NCI-H1417 treated with DMSO at 0.1 percent for 48 hours (cell line): ENCODE results near the gene BCAS4.

Source experiments
- DNase-seq: peaks from one replicate; lab custom pipeline; 2025; lab: John Stamatoyannopoulos, UW

Gene BCAS4

DNA sequence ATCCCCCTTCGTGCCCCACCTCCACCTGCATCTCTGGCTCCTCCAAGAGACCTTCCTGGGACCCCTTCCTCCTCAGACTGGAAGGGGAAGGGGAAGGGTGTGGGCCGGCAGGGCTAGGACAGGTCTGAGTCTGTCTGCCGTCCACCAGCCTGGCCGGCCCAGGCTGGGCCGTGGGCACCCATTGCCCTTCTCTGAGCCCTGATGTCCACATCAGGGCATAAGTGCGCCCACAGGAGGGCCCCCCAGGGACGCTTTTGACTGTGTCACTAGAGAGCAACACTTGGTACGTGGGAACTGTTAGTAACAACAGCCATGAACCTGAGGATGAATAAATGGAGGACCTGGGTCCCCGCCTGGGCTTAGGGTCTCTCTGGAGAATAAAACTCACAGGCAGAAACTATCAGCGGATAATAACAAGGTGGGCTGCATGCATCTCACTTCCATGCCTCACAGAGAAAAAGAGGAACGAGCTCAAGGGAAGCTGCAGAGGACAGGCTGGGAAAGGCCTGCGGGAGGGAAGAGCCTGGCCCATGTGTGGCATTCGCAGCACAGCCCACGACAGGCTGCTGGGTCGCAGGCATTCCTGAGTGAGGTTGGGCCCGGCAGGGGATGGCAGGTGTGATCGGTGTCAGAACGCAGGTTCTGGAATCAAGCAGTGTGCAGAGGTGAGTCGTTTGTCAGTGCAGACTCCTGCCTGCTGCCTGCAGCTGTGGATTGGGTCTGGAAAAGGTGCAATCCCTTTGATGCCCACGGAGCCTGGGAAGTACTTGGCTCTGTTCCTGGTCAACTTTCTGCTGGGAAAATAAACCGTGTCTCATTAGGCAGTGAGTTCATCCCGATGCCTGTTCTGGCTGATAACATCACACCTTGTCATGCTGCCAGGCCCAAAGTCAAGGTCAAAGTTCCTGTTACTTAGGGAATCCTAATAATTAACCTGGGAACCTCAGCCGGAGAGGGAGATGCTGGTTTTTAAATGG, 60.9 kb downstream of the BCAS4 start:
- DNase-seq, result no peak

DNA sequence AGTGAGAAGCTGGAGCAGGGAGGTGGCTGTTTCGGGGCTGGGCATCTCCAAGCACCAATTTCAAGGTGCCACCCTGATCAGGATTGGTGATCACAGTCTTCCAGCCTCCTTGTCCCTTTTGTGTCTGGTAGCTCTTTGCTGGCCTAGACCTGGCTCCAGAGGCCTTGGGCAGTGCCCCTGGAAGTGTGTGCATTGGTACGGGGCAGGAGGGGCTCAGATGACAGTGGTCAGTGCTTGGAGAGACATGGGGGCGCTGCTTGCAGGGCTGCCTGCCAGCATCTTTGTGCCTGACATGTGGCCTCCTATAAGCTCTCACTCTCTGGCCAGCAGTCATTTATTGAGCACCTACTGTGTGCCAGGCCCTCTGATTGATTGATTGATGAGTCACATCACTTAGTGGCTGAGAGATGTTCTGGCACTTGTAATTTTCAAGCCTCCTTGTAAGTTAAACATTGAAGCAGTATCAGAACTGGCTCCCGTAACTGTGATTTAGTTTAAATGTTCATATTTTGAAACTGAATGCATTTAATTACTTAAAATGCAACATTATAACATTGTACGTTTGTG, 61.7 kb downstream of the BCAS4 start:
- DNase-seq, result no peak

DNA sequence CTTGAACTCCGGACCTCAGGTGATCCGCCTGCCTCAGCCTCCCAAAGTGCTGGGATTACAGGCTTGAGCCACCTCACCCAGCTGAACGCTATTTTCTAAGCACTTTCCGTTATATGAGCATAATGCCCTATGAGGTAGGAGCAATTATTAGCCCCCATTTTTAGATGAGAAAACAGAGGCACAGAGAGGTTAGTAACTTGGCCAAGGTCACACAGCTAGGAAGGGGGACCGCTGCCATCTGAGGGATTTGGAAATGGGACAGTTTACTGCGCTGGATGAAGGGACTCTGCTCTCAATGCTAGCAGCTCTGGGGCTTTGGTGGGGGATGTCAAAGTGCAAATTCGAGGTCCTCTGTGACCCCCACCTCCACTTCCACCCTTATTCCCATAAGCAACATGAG, 62.5 kb downstream of the BCAS4 start:
- DNase-seq, result no peak

DNA sequence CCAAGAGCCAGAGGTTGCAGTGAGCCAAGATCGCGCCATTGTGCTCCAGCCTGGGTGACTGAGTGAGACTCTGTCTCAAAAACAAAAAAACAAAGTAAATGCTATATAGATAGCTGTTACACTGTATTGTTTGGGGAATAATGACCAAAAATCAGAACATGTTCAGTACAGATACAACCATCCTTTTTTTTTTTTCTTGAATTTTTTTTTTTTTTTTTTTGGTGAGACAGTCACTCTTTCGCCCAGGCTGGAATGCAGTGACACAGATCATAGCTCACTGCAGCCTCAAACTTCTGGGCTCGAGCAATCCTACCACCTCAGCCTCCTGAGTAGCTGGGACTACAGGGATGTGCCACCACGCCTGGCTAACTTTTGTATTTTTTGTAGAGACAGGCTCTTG, 63.7 kb downstream of the BCAS4 start:
- no peak for DNase-seq

DNA sequence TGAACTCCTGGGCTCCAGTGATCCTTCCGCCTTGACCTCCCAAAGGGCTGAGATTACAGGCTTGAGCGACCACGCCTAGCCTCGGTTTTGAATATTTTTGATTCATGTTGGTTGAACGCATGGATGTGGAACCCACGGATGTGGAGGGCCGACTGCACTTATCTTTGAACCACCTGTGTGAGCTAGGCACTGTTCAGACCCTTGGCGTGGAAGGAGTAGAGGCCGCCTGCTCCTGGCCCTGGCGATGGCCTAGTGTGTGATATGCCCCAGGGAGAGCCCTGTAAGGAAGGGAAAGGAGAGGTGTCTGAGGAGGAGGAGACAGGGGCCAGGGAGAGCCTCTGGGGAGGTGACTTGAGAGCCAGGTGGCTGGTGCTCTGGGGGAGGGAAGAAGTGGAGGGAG, 64.3 kb downstream of the BCAS4 start:
- no peak for DNase-seq

DNA sequence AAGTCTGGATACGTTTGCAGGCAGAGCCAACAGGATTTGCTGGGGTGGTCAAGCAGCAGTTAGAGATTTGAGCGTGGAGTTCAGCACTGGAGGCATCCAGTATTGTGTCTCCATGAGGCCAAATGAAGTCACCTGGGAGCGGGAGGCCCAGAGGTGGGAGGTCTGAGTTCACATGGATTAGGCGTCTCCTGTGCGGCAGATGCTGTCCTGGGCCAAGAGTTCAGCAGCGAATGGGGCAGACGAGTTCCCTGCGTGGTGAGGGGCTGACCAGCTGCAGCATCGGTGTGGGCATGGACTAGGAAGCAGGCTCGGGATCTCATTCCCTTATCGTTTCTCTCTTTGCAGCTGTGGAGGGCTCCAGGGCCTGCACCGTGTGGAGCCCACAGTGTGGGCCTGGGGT, 66.2 kb downstream of the BCAS4 start:
- no peak for DNase-seq

DNA sequence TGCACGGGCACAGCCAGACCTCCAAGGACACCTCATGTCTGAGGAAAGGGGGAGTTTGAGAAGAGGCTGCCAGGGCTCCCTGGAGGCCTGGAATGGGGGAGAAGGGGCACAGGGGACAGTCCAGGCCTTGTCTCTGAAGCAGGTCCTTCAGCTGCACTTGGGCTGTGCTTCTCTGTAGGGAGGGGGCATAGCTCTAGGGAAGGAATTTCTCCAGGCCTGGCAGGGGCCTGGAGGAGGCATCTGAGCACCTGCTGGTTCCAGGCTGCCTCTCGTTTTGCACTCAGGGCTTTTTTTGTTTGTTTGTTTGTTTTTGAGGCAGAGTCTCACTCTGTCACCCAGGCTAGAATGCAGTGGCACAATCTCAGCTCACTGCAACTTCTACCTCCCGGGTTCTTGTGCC, 67.7 kb downstream of the BCAS4 start:
- DNase-seq, result no peak

DNA sequence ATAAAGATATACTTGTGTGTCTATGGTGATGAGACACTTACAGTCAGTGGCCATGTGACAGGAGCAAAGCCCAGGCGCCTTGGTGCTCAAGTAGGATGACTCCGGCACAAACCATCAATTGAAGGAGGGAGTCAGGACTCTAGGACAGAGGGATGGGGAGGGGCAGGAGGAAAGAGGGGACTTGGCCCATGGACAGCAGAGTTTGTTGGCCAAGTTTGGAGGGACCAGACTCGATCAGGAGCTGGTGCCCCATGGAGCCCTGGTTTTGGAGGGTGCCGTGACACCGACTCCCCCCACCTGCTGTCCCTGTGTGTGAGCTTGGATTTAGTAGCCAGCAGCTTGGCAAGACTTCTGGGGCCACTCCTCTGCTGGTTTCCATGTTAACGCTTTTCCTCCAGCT, 70.3 kb downstream of the BCAS4 start:
- DNase-seq, result no peak

DNA sequence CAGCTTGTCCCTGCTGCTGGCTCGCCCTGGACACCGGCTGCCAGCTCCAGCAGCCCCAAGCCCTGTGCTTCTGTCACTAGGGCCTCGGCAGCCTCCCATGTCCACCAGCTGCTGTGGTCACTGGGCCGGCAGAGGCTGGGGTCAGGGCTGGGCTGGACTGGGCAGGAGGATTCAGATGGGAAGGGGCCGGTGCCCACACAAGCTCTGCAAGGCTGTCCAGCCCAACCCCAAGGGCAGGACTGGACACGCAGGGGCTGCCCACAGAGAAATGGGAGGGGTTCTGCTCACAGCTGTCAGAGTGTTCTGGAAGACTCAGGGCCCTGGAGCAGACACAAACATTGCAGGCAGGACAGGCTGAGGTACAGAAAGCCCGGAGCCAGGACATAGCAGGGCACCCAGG, 70.7 kb downstream of the BCAS4 start:
- DNase-seq, result no peak

DNA sequence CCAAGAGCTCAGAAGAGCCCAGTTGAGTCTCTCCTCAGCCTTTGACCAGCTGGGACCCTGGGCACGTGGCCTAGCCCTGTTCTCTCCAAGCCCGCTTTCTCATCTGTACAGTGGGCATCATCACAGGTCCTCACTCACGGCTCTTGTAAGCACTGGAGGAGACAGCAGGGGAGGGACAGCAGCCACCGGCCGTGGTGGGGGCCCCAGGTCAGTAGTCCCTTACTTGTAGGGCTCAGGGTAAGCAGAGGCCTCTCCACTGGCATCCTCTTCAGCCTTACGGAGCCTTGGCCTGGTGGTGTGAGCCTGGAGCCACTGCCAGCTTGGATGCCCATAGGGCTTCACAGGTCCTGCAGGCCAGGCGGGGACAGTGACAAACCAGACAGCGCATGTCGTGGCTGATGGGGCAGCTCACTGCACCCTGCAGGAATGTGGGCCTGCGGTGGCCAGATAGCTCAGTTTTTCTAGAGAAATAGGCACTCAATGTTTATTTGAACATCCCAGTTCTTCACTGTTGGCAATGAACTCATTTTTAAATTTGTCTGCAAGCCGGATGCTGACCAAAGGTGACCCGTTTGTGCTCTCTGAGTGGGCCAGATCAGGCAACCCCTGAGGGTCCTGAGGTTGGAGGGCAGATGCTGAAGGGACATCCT, 71.3 kb downstream of the BCAS4 start:
- no peak for DNase-seq

DNA sequence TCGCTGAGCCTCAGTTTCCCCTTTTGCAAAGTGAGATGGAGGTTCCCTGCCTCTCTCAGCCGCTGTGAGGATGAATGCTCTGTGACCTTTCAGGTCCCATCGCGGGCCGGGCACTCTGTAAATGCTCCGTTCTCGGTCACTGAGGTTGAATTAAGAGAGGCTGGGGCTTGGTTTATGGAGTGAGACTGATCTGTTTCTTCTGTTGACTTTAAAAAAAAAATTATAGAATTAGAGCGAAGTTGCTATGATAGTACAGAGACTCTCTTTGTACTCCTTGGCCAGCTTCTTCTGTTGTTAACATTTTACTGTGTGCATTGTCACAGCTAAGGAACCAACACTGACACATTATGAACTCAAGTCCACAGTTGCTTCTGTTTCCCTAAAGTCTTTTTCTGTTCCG, 72.0 kb downstream of the BCAS4 start:
- DNase-seq, result no peak

DNA sequence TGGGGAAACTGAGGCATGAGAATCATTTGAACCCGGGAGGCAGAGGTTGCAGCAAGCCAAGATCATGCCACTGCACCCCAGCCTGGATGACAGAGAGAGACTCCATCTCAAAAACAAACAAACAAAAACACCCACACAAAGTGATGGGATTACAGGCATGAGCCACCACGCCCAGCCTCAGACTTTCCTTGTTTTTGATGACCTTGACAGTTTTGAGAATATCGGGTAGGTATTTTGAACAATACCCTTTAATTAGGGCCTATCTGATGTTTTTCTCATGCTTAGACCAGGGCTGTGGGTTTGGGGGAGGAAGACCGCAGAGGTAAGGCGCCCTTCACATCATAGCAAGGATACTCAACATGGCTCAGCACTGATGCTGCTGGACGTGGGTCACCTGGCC, 72.9 kb downstream of the BCAS4 start:
- DNase-seq, result no peak

DNA sequence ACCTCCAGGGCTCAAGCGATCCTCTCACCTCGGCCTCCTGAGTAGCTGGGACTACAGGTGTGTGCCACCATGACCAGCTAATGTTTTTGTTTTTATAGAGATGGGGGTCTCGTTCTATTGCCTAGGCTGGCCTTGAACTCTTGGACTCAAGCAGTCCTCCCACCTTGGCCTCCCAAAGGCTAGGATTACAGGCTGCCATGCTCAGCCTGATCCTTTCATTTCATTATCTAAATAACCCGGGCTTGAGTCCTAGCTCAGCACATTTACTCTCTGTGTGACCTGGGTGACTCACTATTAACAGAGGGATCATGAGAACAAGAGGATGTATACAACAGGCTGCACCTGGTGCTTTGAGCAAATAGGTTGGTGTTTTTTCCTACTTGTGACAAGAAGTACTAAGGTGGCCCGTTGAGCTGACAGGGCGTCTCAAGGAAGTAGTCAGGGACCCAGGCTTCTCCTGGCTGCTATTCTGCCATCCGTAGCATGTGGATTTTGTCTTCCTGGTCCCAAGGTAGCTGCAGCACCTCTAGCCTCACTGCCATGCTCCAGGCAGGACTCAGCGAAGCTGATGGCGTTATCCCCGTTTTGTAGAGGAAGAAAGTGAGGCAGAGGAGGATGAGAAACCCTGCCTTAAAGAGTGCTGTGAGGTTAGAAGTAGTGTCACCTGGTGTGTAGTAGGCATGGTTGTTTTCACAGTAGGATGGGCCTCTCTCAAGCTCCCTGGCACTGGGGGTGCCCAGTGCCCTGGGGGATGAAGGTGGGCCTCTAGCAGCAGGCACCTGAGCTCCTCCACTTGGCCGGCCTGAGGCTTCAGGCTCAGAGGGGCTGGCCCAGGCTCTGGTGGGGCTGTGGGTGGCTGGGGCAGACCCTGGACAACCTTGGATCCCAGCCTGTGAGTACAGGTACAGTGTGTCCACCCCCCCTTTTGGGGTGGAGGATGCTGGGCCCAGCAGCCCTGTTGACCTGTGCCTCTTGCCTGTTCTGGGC, 73.9 kb downstream of the BCAS4 start:
- no peak for DNase-seq

DNA sequence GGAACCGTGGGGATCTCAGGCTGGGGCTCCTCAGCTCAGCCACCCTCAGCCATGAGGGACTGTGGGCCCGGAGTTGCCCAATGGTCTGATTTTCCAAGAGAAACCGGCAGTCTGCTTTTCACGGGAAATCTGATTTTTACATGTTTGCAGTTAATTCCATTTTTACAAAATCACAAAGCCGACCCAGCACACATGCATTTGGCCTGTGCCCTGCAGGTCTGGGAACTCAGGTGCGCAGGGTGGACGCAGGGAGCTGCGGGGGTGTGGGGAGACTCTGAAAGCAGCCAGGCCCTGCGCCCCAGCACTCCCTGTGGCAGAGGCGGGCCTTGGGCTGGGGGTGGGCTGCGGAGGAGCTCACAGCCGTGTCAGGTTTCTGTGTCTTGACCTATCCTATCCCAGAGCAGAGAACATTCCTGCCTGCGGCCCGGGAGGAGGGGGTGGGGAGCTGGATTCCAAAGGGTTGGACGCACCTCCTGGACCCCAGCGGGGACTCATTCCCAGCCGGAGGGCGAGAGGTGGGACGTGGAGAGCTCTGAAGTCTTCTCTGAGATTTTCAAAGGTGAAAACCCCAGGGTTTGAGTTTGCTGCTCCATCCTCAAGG, 75.8 kb downstream of the BCAS4 start:
- DNase-seq, result no peak

DNA sequence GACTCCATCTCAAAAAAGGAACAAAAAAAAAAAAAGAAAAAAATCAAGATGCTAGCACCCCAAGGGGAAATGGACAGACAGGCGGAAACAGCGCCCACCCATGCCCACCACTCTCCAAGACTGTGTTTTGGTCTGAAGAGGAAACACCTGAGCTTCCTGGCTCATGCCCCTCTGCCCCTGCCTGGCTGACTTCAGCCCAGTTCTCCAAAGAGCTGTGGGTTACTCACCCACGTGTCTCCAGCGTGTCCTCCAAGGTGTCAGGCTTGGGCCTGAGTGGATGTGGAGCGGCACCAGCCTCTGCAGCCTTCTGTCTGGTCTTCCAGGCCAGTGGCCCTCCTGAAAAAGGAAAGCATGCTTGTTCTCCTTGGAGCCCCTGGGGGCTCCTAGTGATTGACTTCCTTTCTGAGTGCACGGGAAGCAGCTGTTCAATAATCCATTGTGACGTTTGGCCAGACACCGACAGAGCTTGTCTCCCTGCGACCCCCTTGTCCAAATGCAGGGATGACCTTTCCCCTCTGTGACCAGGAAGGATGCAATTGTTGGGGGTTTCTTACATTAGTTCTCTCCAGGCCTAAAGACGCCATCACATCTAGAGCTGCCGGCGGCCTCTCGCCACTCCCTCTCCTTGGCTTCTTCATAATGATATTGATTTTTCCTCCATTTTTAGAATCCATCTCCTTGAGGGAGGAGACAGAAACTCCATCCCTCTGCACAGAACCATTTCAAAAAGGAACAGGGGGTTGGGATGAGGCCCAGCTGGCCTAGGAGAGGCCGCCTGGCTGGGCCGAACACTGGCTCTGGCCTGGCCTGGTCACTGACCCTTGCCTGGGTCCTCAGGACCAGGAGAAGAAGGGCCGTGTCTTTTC, 77.9 kb downstream of the BCAS4 start:
- no peak for DNase-seq

DNA sequence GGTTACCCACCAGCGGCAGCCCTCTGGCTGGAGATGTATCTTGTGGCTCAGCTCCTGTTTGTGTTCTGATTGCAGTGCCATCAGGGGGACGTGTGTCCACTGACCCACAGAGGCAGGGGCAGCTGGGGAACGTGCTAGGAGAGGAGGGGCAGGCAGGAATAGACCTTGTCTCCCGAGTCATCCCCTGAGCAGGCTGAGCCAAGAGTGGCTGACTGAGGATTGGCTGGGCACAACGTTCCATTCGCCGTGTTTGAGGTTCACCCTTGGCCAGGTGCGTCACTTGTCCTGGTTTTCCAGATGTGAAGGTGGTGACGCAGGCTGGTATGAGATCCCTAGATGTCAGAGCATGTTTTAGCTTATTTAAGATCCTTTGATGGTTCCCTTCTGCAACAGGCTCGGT, 78.7 kb downstream of the BCAS4 start:
- DNase-seq, result no peak

DNA sequence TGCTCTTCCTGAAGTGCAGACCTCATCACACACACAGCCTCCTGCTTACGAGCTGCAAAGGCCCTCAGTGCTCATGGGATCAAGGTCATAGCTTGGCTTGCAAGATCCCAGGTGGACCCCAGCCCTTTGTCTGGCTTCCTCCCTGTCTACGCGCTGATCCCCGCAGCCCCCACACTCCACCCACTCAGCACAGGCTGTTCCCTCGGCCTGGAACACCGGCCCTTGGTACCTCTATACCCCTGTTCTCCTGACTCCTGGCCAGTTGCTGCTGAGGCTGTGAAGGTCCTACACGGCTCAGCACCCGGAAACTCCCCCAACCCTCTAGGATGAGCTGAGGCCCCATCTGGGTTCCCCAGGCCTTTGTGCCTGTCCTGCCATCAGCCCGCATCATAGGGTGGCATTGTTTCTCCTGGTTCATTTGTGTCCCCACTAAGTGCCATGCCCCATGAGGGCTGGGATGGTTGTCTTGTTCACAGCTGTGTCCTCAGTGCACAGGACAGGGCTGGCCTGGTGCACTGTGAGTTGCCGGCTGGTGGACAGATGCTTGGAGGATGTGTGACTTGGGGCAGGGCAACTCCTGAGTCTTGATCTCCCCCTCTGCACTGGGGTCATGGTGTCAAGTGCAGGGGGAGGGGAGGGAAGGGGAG, 79.4 kb downstream of the BCAS4 start:
- no peak for DNase-seq

DNA sequence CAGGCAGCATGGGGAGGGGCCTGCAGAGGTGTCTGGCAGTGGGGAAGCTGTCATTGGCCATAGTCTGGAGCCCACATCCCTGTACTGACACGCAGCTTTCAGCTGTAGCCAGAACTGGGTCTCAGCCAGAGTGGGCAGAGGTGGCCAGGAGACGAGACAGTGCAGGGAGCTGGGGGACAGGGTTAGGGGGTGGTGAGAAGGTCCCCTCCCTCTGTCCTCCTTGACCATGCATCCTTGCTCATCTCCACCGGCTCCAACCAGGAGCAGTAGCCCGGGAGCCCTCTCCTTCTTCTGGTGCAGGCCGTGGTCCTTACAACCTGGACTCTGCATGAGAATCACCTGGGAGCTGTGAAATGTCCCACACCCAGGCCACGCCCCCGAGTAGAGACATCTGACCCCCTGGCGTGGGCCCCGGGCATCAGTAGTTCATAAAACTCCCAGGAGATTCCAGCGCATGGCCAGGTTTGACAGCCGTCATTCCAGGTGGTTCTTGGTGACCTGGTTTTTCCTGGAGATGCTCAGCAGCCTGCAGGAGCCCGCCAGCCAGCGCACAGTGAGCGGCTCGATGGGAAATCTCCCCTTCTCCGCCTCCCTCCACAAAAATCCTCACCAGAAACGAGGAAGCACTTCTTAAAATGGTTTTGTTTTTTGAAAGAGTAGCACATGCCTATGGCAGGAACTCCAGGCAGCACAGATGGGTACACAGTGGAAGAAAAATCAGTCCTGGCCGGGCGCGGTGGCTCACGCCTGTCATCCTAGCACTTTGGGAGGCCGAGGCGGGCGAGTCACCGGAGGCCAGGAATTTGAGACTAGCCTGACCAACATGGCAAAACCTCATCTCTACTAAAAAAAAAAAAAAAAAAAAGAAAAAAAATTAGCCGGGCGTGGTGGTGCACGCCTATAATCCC, 80.2 kb downstream of the BCAS4 start:
- DNase-seq, result no peak
